Caco-2 (cell line): ENCODE results near the gene KRTAP4-6. TPM values are rescaled to one million over a fixed set of nuclear protein-coding genes. Genes with fewer than 3 reads are reported as not detected.

ENCODE experiments used
- BruUV-seq: library from RNA; stranded (reverse); fragments of 400-500 nt; replicated peaks from 2 replicates; lab custom pipeline; 2021; lab: Mats Ljungman, UMichigan
- CTCF ChIA-PET: fragments of 300-600 bp; sonication (Branson Sonifier 250); formaldehyde crosslinking; loops from one replicate; lab custom pipeline; 2022; ENCODE audit warnings: antibody characterized with exemption; lab: Charles Lee
- POLR2A ChIA-PET: fragments of 300-600 bp; sonication (Branson Sonifier 250); formaldehyde crosslinking; loops from one replicate; lab custom pipeline; 2022; ENCODE audit warnings: antibody characterized with exemption; lab: Charles Lee
- DNase-seq, 2 experiments: peaks; one replicate each; pipeline versions ENCODE4 v3.0.0 to v3.0.0-alpha.2; 2020 to 2022
- H3K27me3 ChIP-seq: replicated peaks from 2 replicates; pipeline ENCODE4 v1.6.0; 2011; ENCODE audit warnings: low read length; ENCODE audit not compliant: control insufficient read depth, insufficient read depth
- H3K36me3 ChIP-seq: 2 replicates; pipeline ENCODE4 v1.5.1; 2011; ENCODE audit warnings: low read length; ENCODE audit not compliant: control insufficient read depth, insufficient read depth
- H3K4me1 ChIP-seq: fragments of 250-450 bp; sonication (Bioruptor Pico); 2 replicates; pipeline ENCODE4 v1.5.1; 2020; ENCODE audit warnings: mild to moderate bottlenecking
- H3K4me3 ChIP-seq: 2 replicates; pipeline ENCODE4 v1.5.1; 2011; ENCODE audit warnings: low read depth, mild to moderate bottlenecking, control low read depth, low read length
- H3K9me3 ChIP-seq: fragments of 250-450 bp; sonication (Bioruptor Pico); 2 replicates; pipeline ENCODE4 v1.5.1; 2020; ENCODE audit warnings: mild to moderate bottlenecking, moderate library complexity
- H3K27ac Mint-ChIP-seq: one replicate; pipeline ENCODE4 v1.8.0; 2022; ENCODE audit warnings: mixed read lengths; ENCODE audit not compliant: unreplicated experiment
- H3K27me3 Mint-ChIP-seq: one replicate; pipeline ENCODE4 v1.8.0; 2022; ENCODE audit warnings: mixed read lengths; ENCODE audit not compliant: insufficient read depth, unreplicated experiment
- H3K36me3 Mint-ChIP-seq: one replicate; pipeline ENCODE4 v1.8.0; 2022; ENCODE audit warnings: mild to moderate bottlenecking, mixed read lengths; ENCODE audit not compliant: insufficient read depth, unreplicated experiment
- H3K4me1 Mint-ChIP-seq: one replicate; pipeline ENCODE4 v1.8.0; 2022; ENCODE audit warnings: low read depth, mixed read lengths; ENCODE audit not compliant: unreplicated experiment
- H3K4me3 Mint-ChIP-seq: one replicate; pipeline ENCODE4 v1.8.0; 2022; ENCODE audit warnings: mild to moderate bottlenecking, moderate library complexity, mixed read lengths; ENCODE audit not compliant: unreplicated experiment
- H3K9me3 Mint-ChIP-seq: one replicate; pipeline ENCODE4 v1.8.0; 2022; ENCODE audit warnings: mixed read lengths; ENCODE audit not compliant: unreplicated experiment
- CTCF ChIP-seq, 2 experiments: fragments of 200-600 bp in 1 of 2; IDR thresholded peaks; 1 replicate in 1 of 2; 2 replicates in 1 of 2; pipeline versions ENCODE4 v1.5.1 to v1.8.0; 2011 to 2022; ENCODE audit warnings: antibody characterized with exemption in 1 of 2, control low read depth in 1 of 2, inconsistent platforms in 1 of 2, low read depth in 1 of 2, low read length in 1 of 2, mild to moderate bottlenecking in 1 of 2, moderate library complexity in 1 of 2; ENCODE audit not compliant: insufficient read depth in 1 of 2, severe bottlenecking in 1 of 2, unreplicated experiment in 1 of 2
- intact Hi-C: fragments of 100-400 bp; cut with micrococcal nuclease; formaldehyde crosslinking; loops from one replicate; pipeline ENCODE4 v1.10.0; 2022; ENCODE audit not compliant: unreplicated experiment
- total RNA-seq: library from RNA; stranded (reverse); gene quantifications from 2 replicates; pipeline ENCODE4 v1.2.3, GENCODE V29; 2022

The KRTAP4-6 gene
- total RNA-seq, 1 experiment from 2014 or later = not detected

GRCh38 chr17:41147531-41148204, 7.3 kb upstream of the KRTAP4-6 start:
- Mint-ChIP-seq H3K27me3 (no peaks in the 10 kb centered on the region), H3K9me3 (peaks cover 26% of the 10 kb centered on the region), H3K36me3 (no peaks in the 10 kb centered on the region), H3K4me1 (no peaks in the 10 kb centered on the region), H3K27ac (peak overlapping the region; percentile 30), H3K4me3 (no peak overlapping the region)
- H3K4me1 ChIP-seq = no peaks in the 10 kb centered on the region
- no TSS peak for BruUV-seq
- H3K9me3 ChIP-seq = peaks cover 7% of the 10 kb centered on the region; the same call in 1 of the 2 replicates
- no peak overlapping the region for H3K4me3 ChIP-seq
- H3K36me3 ChIP-seq = no peaks in the 10 kb centered on the region
- CTCF ChIA-PET = no interaction called here
- no peak for TF ChIP-seq CTCF (IDR thresholded peaks at IDR 0.05; ENCODE audit: insufficient read depth in 1 of 2, low read depth in 1 of 2, low read length in 1 of 2, severe bottlenecking in 1 of 2, unreplicated experiment in 1 of 2)
- DNase-seq = no peak
- intact Hi-C loops = no loop called here
- H3K27me3 ChIP-seq = no peaks in the 10 kb centered on the region
- POLR2A ChIA-PET = no interaction called here

DNA sequence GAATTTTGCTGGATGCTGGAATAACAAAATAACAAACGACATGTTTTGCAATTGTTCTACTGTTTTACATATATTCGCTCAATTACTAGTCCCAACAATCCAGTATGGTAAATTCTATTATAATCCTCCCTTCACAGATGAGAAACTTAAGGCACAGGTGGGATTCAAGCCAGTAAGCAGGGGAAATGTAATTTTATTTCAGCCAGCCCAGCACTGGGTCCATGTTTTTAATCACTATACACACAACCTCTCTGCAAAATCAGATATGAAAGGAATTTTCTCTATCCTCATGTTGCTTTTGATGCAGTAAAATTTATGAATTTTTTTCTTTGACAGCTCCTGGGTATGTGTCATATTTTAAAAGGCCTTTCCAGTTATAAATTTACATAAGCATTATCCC, 4.9 kb upstream of the KRTAP4-6 start:
- BruUV-seq = no TSS peak
- no peaks in the 10 kb centered on the region for H3K36me3 Mint-ChIP-seq
- no peak overlapping the region for H3K4me3 Mint-ChIP-seq
- POLR2A ChIA-PET = no interaction called here
- no peaks in the 10 kb centered on the region for H3K27me3 ChIP-seq
- H3K9me3 ChIP-seq = peaks cover 24% of the 10 kb centered on the region
- no peak overlapping the region for H3K27ac Mint-ChIP-seq
- CTCF ChIA-PET = no interaction called here
- no peaks in the 10 kb centered on the region for H3K4me1 Mint-ChIP-seq
- no peak overlapping the region for H3K4me3 ChIP-seq
- H3K36me3 ChIP-seq = no peaks in the 10 kb centered on the region
- TF ChIP-seq CTCF (IDR thresholded peaks at IDR 0.05; ENCODE audit: insufficient read depth in 1 of 2, low read depth in 1 of 2, low read length in 1 of 2, severe bottlenecking in 1 of 2, unreplicated experiment in 1 of 2) = no peak
- no peak for DNase-seq
- no peaks in the 10 kb centered on the region for H3K4me1 ChIP-seq
- intact Hi-C loops = no loop called here
- H3K27me3 Mint-ChIP-seq = no peaks in the 10 kb centered on the region
- peaks cover 49% of the 10 kb centered on the region for H3K9me3 Mint-ChIP-seq

- H3K36me3 ChIP-seq = no peaks in the 10 kb centered on the region
- H3K4me3 Mint-ChIP-seq = no peak overlapping the region
- no peaks in the 10 kb centered on the region for H3K27me3 Mint-ChIP-seq
- intact Hi-C loops = no loop called here
- CTCF ChIA-PET = no interaction called here
- no peaks in the 10 kb centered on the region for H3K4me1 Mint-ChIP-seq
- H3K9me3 Mint-ChIP-seq = peaks cover 53% of the 10 kb centered on the region
- no peaks in the 10 kb centered on the region for H3K4me1 ChIP-seq
- POLR2A ChIA-PET = no interaction called here
- BruUV-seq = no TSS peak
- no peak for TF ChIP-seq CTCF (IDR thresholded peaks at IDR 0.05; ENCODE audit: insufficient read depth in 1 of 2, low read depth in 1 of 2, low read length in 1 of 2, severe bottlenecking in 1 of 2, unreplicated experiment in 1 of 2)
- H3K27ac Mint-ChIP-seq = no peak overlapping the region
- peaks cover 24% of the 10 kb centered on the region for H3K9me3 ChIP-seq
- no peak for DNase-seq
- no peak overlapping the region for H3K4me3 ChIP-seq
- no peaks in the 10 kb centered on the region for H3K27me3 ChIP-seq
- no peaks in the 10 kb centered on the region for H3K36me3 Mint-ChIP-seq
These were observed 4.5 kb upstream of the KRTAP4-6 start for GRCh38 chr17:41144846-41145245.
